ENCODE measurements around the gene CLDN3. TPM values are rescaled to one million over a fixed set of nuclear protein-coding genes. Genes with fewer than 3 reads are reported as not detected.

Gene CLDN3
- total and polyA plus RNA-seq, 2 of the 4 experiments (the other 2 are of a cell fraction): 0.12 to 0.18 TPM

DNA sequence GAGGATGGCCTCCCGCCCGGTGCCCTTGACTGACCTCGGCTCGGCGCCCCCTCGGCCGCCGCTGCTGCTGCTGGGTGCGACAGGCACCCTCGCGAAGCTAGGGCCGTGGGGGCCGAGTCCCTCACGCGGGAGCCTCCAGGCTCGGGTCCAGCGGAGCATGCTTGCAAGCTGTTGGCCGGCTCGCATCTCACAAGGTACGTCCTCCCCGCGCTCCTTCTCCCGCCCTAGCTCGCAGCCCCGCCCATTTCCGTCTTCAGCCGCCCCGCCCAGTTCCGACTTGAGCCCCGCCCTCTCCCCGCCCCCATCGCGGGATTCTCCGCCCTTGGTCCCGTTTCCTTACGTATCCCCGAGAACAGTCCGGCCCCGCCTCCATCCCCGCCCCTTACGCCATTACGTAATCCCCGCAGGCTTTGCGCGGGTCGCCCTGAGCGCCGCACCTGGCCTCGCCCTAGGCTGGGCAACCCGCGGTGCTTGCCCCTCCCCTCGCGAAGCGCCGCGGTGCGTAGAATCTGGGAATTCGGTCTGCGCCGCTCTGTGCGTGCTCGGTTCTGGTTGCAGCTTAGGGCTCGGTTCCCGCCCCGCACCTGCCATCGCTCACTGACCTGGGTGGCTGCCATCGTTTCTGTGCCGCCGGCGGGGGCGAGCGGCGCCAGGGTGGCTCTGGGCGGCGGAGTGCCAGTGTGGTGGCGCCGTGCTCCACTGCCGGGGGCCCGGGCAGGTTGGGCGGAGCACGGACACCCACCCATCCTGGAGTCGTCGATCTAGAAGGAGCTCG is 31.3 kb downstream of the CLDN3 start, which contains the start of gene ABHD11:
TSS of gene ABHD11 (minus strand) at position 191 of the 775 bp plus-strand sequence. CDS start at position 159, 32 bp downstream.
- peak within 1 kb of the TSS; percentile 54 to 84 for H4K8ac ChIP-seq (ENCODE audit: low read depth in 2 of 2, low read length in 2 of 2)
- ATAC-seq (ENCODE audit: low read depth) (peak; percentile 94), DNase-seq (peak; percentile 93)
- peaks cover 7% of the 10 kb centered on the region for H3K4me1 ChIP-seq (ENCODE audit: control insufficient read depth, insufficient read depth, low read length)
- in situ Hi-C loops (cut with MboI; ENCODE audit: low sequenced_read_pairs) (no loop called here), intact Hi-C loops (cut with micrococcal nuclease) (loop anchor here (5.0 kb wide), 1 partner anchor 114 kb away; no protein-coding TSS in a partner anchor), dilution Hi-C loops (cut with HindIII; ENCODE audit: low sequenced_read_pairs, unreplicated experiment) (no loop called here)
- H3K56ac ChIP-seq (ENCODE audit: extremely low read depth, insufficient read depth, low read length): 0 out of 2 replicates have a peak within 1 kb of the TSS, but pooled peaks have one; percentile 26
- peak within 1 kb of the TSS; percentile 79 for H3K9ac ChIP-seq (ENCODE audit: low read depth, low read length)
- no peak within 1 kb of the TSS for H2BK20ac ChIP-seq (ENCODE audit: low read depth, low read length)
- BruUV-seq (replicated peaks): no TSS peak
- H4K20me1 ChIP-seq (ENCODE audit: insufficient read depth, low read length): peaks cover 3% of the 10 kb centered on the region; the same call in 1 of the 2 replicates
- peak within 1 kb of the TSS; percentile 83 for H2AK5ac ChIP-seq (ENCODE audit: low read depth, low read length)
- peak within 1 kb of the TSS; percentile 95 for H3K4me2 ChIP-seq (ENCODE audit: low read depth, low read length)
- 0 out of 2 replicates have a peak, but pooled peaks cover 6% of the 10 kb centered on the region for H3K36me3 ChIP-seq (ENCODE audit: control insufficient read depth, insufficient read depth, low read length)
- peak within 1 kb of the TSS; percentile 98 for H2AFZ ChIP-seq (replicated peaks; ENCODE audit: low read length, poor library complexity)
- H3K14ac ChIP-seq (replicated peaks; ENCODE audit: low read depth, low read length): peak within 1 kb of the TSS; percentile 48
- H3K9me3 ChIP-seq (ENCODE audit: control insufficient read depth, insufficient read depth, low read length): no peaks in the 10 kb centered on the region
- H3K9me1 ChIP-seq (ENCODE audit: insufficient read depth, low read length): peaks cover 8% of the 10 kb centered on the region
- peak within 1 kb of the TSS; percentile 69 for H3K27ac ChIP-seq (ENCODE audit: insufficient read depth, low read length)
- H3K23ac ChIP-seq (ENCODE audit: low read depth, low read length): peak within 1 kb of the TSS; percentile 38
- 1% methylated on average over 40 of the region's 84 CpGs; no CpG with 5 or more reads in 1 of the 2 experiments for WGBS, 2 experiments (ENCODE audit: extremely low coverage in 2 of 2, insufficient read length in 1 of 2)
- H2AK9ac ChIP-seq (replicated peaks; ENCODE audit: low read depth, low read length, poor library complexity): peak within 1 kb of the TSS; percentile 83
- peak within 1 kb of the TSS; percentile 73 for H3K4ac ChIP-seq (ENCODE audit: low read depth, low read length)
- peak within 1 kb of the TSS; percentile 45; the same call in 1 of the 2 replicates for H2BK120ac ChIP-seq (ENCODE audit: low read depth, low read length)
- peak within 1 kb of the TSS; percentile 63; the same call in 1 of the 2 replicates for H3K18ac ChIP-seq (ENCODE audit: low read depth, low read length)
- POLR2A ChIA-PET (ENCODE audit: unreplicated experiment): no interaction called here
- peak within 1 kb of the TSS; percentile 1 for H2BK5ac ChIP-seq (ENCODE audit: low read depth, low read length, poor library complexity, severe bottlenecking)
- CTCF ChIA-PET: interaction anchor here (1.6 kb wide), 1 partner anchor 13 kb away, joined by 6 read pairs; no protein-coding TSS in a partner anchor
- H2BK15ac ChIP-seq (ENCODE audit: low read depth, low read length): no peak within 1 kb of the TSS
- H3K79me1 ChIP-seq (ENCODE audit: low read depth in 1 of 2, low read length in 2 of 2): peaks cover 5 to 27% of the 10 kb centered on the region in 2 experiments; a peak in 3 of 4 replicates
- H3K27me3 ChIP-seq (ENCODE audit: control insufficient read depth, insufficient read depth, low read length): no peaks in the 10 kb centered on the region
- H3K4me3 ChIP-seq (ENCODE audit: insufficient read depth, low read depth, low read length): peak within 1 kb of the TSS; percentile 99
- peak within 1 kb of the TSS; percentile 55; the same call in 1 of the 2 replicates for H4K91ac ChIP-seq (ENCODE audit: insufficient read depth, low read depth, low read length)
- peak within 1 kb of the TSS; percentile 97 for H4K5ac ChIP-seq (ENCODE audit: low read depth, low read length)
- no peak for TF ChIP-seq FOS (IDR thresholded peaks at IDR 0.05; ENCODE audit: low read depth, low read length)
- TF ChIP-seq MXI1 (IDR thresholded peaks at IDR 0.05; ENCODE audit: borderline replicate concordance, low read depth, low read length): peak; percentile 63; the same call in 1 of the 2 replicates
- TF ChIP-seq MAFK (IDR thresholded peaks at IDR 0.05; ENCODE audit: low read depth, low read length): no peak
- TF ChIP-seq MAZ (IDR thresholded peaks at IDR 0.05; ENCODE audit: borderline replicate concordance, low read depth, low read length): peak; percentile 83
- 0 out of 2 replicates have a peak, but pooled peaks have one; percentile 40 for TF ChIP-seq POLR2A (IDR thresholded peaks at IDR 0.05; ENCODE audit: low read depth, low read length)
- no peak for TF ChIP-seq SMC3 (IDR thresholded peaks at IDR 0.05; ENCODE audit: low read depth, low read length)
- TF ChIP-seq RCOR1 (IDR thresholded peaks at IDR 0.05; ENCODE audit: insufficient replicate concordance, low read length): no peak
- no peak for TF ChIP-seq NFE2L2 (IDR thresholded peaks at IDR 0.05; ENCODE audit: low read depth, low read length)
- TF ChIP-seq CHD1 (IDR thresholded peaks at IDR 0.05; ENCODE audit: low read depth, low read length): no peak
- no peak for TF ChIP-seq BHLHE40 (IDR thresholded peaks at IDR 0.05; ENCODE audit: low read depth, low read length)
- no peak for TF ChIP-seq RAD21 (IDR thresholded peaks at IDR 0.05; ENCODE audit: low read length)
- TF ChIP-seq RFX5 (IDR thresholded peaks at IDR 0.05; ENCODE audit: low read depth, low read length): no peak
- TF ChIP-seq, protein P1, sequence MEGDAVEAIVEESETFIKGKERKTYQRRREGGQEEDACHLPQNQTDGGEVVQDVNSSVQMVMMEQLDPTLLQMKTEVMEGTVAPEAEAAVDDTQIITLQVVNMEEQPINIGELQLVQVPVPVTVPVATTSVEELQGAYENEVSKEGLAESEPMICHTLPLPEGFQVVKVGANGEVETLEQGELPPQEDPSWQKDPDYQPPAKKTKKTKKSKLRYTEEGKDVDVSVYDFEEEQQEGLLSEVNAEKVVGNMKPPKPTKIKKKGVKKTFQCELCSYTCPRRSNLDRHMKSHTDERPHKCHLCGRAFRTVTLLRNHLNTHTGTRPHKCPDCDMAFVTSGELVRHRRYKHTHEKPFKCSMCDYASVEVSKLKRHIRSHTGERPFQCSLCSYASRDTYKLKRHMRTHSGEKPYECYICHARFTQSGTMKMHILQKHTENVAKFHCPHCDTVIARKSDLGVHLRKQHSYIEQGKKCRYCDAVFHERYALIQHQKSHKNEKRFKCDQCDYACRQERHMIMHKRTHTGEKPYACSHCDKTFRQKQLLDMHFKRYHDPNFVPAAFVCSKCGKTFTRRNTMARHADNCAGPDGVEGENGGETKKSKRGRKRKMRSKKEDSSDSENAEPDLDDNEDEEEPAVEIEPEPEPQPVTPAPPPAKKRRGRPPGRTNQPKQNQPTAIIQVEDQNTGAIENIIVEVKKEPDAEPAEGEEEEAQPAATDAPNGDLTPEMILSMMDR (conservative IDR thresholded peaks at IDR 0.05; ENCODE audit: low read depth, low read length): no peak
- TF ChIP-seq CEBPB (IDR thresholded peaks at IDR 0.05; ENCODE audit: low read depth, low read length): peak; percentile 96
- TF ChIP-seq, protein P2, sequence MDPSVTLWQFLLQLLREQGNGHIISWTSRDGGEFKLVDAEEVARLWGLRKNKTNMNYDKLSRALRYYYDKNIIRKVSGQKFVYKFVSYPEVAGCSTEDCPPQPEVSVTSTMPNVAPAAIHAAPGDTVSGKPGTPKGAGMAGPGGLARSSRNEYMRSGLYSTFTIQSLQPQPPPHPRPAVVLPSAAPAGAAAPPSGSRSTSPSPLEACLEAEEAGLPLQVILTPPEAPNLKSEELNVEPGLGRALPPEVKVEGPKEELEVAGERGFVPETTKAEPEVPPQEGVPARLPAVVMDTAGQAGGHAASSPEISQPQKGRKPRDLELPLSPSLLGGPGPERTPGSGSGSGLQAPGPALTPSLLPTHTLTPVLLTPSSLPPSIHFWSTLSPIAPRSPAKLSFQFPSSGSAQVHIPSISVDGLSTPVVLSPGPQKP (IDR thresholded peaks at IDR 0.05; ENCODE audit: borderline replicate concordance, low read depth, low read length): no peak
